Left lung (tissue), 10 donors: Measurements from ENCODE around the gene FBXO34. TPM values are rescaled to one million over a fixed set of nuclear protein-coding genes. Genes with fewer than 3 reads are reported as not detected.

Source experiments
- ATAC-seq: fragments of 200-7000 bp; cut with Tn5 transposase; one replicate; pipeline ENCODE4 v1.9.1; 2020; ENCODE audit warnings: moderate library complexity
- DNase-seq, 4 donors: peaks; one replicate each; pipeline ENCODE4 v3.0.0-alpha.2; 2013 to 2020
- H3K27ac ChIP-seq, 2 donors: fragments of 200-600 bp; sonication (generic) in 1 of 2; one replicate each; pipeline versions ENCODE4 v1.5.0 to v1.8.0; 2020 to 2021
- H3K27me3 ChIP-seq, 2 donors: fragments of 200-600 bp; sonication (generic) in 1 of 2; one replicate each; pipeline versions ENCODE4 v1.5.0 to v1.8.0; 2020 to 2021
- H3K36me3 ChIP-seq, 2 donors: fragments of 200-600 bp; sonication (generic) in 1 of 2; one replicate each; pipeline versions ENCODE4 v1.5.0 to v1.8.0; 2020 to 2021
- H3K4me1 ChIP-seq, 2 donors: fragments of 200-600 bp; one replicate each; pipeline ENCODE4 v1.8.0; 2021
- H3K4me3 ChIP-seq, 2 donors: fragments of 200-600 bp; sonication (generic) in 1 of 2; one replicate each; pipeline versions ENCODE4 v1.5.0 to v1.8.0; 2020 to 2021; ENCODE audit warnings: mild to moderate bottlenecking in 1 of 2
- H3K9me3 ChIP-seq, 2 donors: fragments of 200-600 bp; sonication (generic) in 1 of 2; one replicate each; pipeline versions ENCODE4 v1.5.0 to v1.8.0; 2020 to 2021
- CTCF ChIP-seq, 2 donors: fragments of 200-600 bp; sonication (generic) in 1 of 2; IDR thresholded peaks; one replicate each; pipeline versions ENCODE4 v1.5.0 to v1.8.0; 2021; ENCODE audit warnings: antibody characterized with exemption in 2 of 2
- intact Hi-C, 2 donors: fragments of 100-400 bp; cut with DNase I; formaldehyde crosslinking; loops; one replicate each; pipeline versions ENCODE4 v1.11.2 to v1.14.2; 2022
- polyA plus RNA-seq, 6 donors: library from polyadenylated mRNA; unstranded; fragments of 120-200 nt; gene quantifications; one replicate each; pipeline ENCODE4 v1.2.1, GENCODE V29; 2013; ENCODE audit not compliant: insufficient read length in 6 of 6
- total RNA-seq, 2 donors: library from RNA; stranded (reverse); fragmentation: NEBNext Ultra II Directional; extraction: Animal tissue kit (Norgen Biotek cat#: 25700); gene quantifications; one replicate each; pipeline ENCODE4 v1.2.1, GENCODE V29; 2021
- donor health status: DM: no; HTN: yes; CAD: no.
- donor health status: DM: no; HTN: no; CAD: no.

Gene FBXO34
- total and polyA plus RNA-seq, 8 donors, result 24.4 to 43.9 (median 33.5) TPM

DNA sequence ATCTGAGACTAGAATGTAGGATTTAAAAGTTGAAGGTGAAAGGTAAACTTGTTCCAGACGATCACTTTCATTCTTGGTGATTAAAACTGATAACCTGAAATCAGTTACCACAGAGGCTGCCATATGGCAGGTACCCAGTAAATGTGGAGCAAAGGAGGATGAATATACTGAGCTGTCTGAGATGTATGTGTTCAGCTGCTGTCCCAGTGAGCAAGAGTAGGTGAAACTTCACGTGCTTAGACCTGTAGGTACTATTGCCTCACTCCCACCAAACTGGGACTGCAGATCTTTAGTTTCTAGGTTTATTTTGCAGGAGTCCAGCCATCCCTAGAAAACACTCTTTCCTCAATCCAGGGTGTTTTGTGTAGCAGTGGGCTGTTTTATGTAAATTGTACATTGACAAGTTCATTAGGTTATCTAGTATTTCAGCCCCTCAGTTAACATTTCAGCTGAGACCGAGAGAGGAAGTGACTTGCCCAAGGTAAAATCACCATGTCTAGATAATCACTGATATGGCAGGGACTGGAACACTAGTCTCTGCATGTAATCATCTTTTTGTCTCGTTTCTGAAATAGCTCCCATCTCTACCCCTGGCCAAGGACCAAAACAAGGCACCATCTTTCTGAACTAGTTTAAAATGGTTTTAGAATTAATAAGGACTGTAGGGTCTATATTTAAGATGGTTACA, 77.7 kb downstream of the FBXO34 start:
- intact Hi-C loops, result no loop called here
- ATAC-seq (no peak), DNase-seq (no peak)
- Histone ChIP-seq H3K9me3 (no peaks in the 10 kb centered on the region), H3K27ac (no peak overlapping the region), H3K36me3 (peaks cover 0 to 29% of the 10 kb centered on the region in 2 donors), H3K4me3 (no peak overlapping the region), H3K27me3 (no peaks in the 10 kb centered on the region), H3K4me1 (peaks cover 0 to 8% of the 10 kb centered on the region in 2 donors)
- no peak for TF ChIP-seq CTCF (IDR thresholded peaks at IDR 0.05)

- TF ChIP-seq CTCF (IDR thresholded peaks at IDR 0.05), result no peak
- peaks cover 0 to 12% of the 10 kb centered on the region in 2 donors for H3K4me1 ChIP-seq
- H3K4me3 ChIP-seq, result no peak overlapping the region
- H3K9me3 ChIP-seq, result no peaks in the 10 kb centered on the region
- no peaks in the 10 kb centered on the region for H3K27me3 ChIP-seq
- intact Hi-C loops, result no loop called here
- ATAC-seq (no peak), DNase-seq (no peak)
- no peak overlapping the region for H3K27ac ChIP-seq
- peaks cover 0 to 29% of the 10 kb centered on the region in 2 donors for H3K36me3 ChIP-seq
These were observed 78.3 kb downstream of the FBXO34 start for GRCh38 chr14:55349565-55349964.

DNA sequence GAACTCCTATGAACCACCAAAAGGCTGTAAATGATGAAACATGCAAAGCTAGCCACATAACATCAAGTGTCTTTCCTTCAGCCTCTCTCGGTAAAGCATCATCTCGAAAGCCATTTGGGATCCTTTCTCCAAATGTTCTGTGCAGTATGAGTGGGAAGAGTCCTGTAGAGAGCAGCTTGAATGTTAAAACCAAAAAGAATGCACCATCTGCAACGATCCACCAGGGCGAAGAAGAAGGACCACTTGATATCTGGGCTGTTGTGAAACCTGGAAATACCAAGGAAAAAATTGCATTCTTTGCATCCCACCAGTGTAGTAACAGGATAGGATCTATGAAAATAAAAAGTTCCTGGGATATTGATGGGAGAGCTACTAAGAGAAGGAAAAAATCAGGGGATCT, 79.2 kb downstream of the FBXO34 start:
- peaks cover 0 to 12% of the 10 kb centered on the region in 2 donors for H3K4me1 ChIP-seq
- no peaks in the 10 kb centered on the region for H3K27me3 ChIP-seq
- TF ChIP-seq CTCF (IDR thresholded peaks at IDR 0.05), result no peak
- H3K4me3 ChIP-seq, result no peak overlapping the region
- peaks cover 0 to 35% of the 10 kb centered on the region in 2 donors for H3K36me3 ChIP-seq
- H3K27ac ChIP-seq, result no peak overlapping the region
- ATAC-seq (no peak), DNase-seq (no peak)
- intact Hi-C loops, result loop anchor here in 1 of 2 donors (10.0 kb wide), 1 partner anchor 86 kb away; no protein-coding TSS in a partner anchor
- no peaks in the 10 kb centered on the region for H3K9me3 ChIP-seq

- peaks cover 0 to 37% of the 10 kb centered on the region in 2 donors for H3K36me3 ChIP-seq
- H3K9me3 ChIP-seq, result no peaks in the 10 kb centered on the region
- H3K27ac ChIP-seq, result no peak overlapping the region
- intact Hi-C loops, result loop anchor here in 1 of 2 donors (10.0 kb wide), 1 partner anchor 86 kb away; no protein-coding TSS in a partner anchor
- no peak for TF ChIP-seq CTCF (IDR thresholded peaks at IDR 0.05)
- DNase-seq (no peak), ATAC-seq (no peak)
- H3K27me3 ChIP-seq, result no peaks in the 10 kb centered on the region
- no peak overlapping the region for H3K4me3 ChIP-seq
- peaks cover 0 to 12% of the 10 kb centered on the region in 2 donors for H3K4me1 ChIP-seq
These were observed 79.9 kb downstream of the FBXO34 start for GRCh38 chr14:55351111-55351510.

DNA sequence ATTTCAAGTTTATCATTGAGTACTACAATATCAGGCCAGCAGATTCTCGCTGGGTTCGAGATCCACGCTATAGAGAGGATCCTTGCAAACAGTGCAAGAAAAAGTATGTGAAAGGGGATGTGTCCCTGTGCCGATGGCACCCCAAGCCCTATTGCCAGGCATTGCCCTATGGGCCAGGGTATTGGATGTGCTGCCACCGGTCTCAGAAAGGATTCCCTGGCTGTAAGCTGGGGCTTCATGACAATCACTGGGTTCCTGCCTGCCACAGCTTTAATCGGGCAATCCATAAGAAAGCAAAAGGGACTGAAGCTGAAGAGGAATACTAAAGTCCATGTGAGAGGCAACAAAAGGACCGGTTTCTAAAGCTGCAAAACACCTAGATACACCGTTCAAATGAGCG, 81.0 kb downstream of the FBXO34 start:
- H3K27me3 ChIP-seq, result no peaks in the 10 kb centered on the region
- H3K9me3 ChIP-seq, result no peaks in the 10 kb centered on the region
- DNase-seq (no peak), ATAC-seq (no peak)
- no peak for TF ChIP-seq CTCF (IDR thresholded peaks at IDR 0.05)
- no peak overlapping the region for H3K4me3 ChIP-seq
- H3K27ac ChIP-seq, result no peak overlapping the region
- peaks cover 0 to 37% of the 10 kb centered on the region in 2 donors for H3K36me3 ChIP-seq
- H3K4me1 ChIP-seq, result peaks cover 0 to 12% of the 10 kb centered on the region in 2 donors
- intact Hi-C loops, result loop anchor here in 1 of 2 donors (10.0 kb wide), 1 partner anchor 87 kb away; no protein-coding TSS in a partner anchor
